ENCODE measurements around the gene OTOG.

GRCh38 chr11:17635551-17635938, 88.5 kb downstream of the OTOG start:
- TF ChIP-seq CTCF (IDR thresholded peaks at IDR 0.05), result no peak
- TF ChIP-seq POLR2A (IDR thresholded peaks at IDR 0.05), result no peak
- no peak for TF ChIP-seq POLR2AphosphoS5 (IDR thresholded peaks at IDR 0.05; ENCODE audit: insufficient read depth in 1 of 2, low read depth in 1 of 2)

All from vagina (tissue), 2 donors.